Left forelimb (tissue), 1 donor: ENCODE results near the gene TMEM176B.
A peak's percentile ranks its signal among the peaks of the same experiment; 100 is the strongest.
"Not testable (repeated sequence)": the region's sequence is repeated elsewhere in the genome, so short reads cannot be mapped to it uniquely, and the experiment has no call there.

Experiments
- DNase-seq: peaks from one replicate; pipeline ENCODE4 v3.0.0-alpha.2; 2018; ENCODE audit warnings: low spot score

The TMEM176B gene

GRCh38 chr7:150790416-150791075 lies 9.6 kb downstream of the TMEM176B start:
- no peak for DNase-seq

GRCh38 chr7:150788474-150789269 lies 11.5 kb downstream of the TMEM176B start:
- DNase-seq, result no peak

- no peak for DNase-seq
These were observed 12.6 kb downstream of the TMEM176B start for GRCh38 chr7:150787321-150788281.

- no peak for DNase-seq
These were observed 15.2 kb downstream of the TMEM176B start for GRCh38 chr7:150784954-150785353.

GRCh38 chr7:150784120-150784736 lies 15.9 kb downstream of the TMEM176B start:
- no peak for DNase-seq

GRCh38 chr7:150781961-150782360 lies 18.2 kb downstream of the TMEM176B start:
- DNase-seq, result no peak

GRCh38 chr7:150781103-150781502 lies 19.1 kb downstream of the TMEM176B start:
- DNase-seq, result no peak

GRCh38 chr7:150780292-150780691 lies 19.9 kb downstream of the TMEM176B start:
- no peak for DNase-seq

GRCh38 chr7:150778738-150779301 lies 21.3 kb downstream of the TMEM176B start:
- peak; percentile 84 for DNase-seq

- no peak for DNase-seq
These were observed 22.0 kb downstream of the TMEM176B start for GRCh38 chr7:150778014-150778737.

GRCh38 chr7:150774131-150774530 lies 26.0 kb downstream of the TMEM176B start:
- not testable (repeated sequence) for DNase-seq

- DNase-seq, result no peak
These were observed 30.4 kb downstream of the TMEM176B start for GRCh38 chr7:150769768-150770167.

GRCh38 chr7:150766334-150766709 lies 33.8 kb downstream of the TMEM176B start:
- DNase-seq, result no peak

- DNase-seq, result no peak
These were observed 40.7 kb downstream of the TMEM176B start for GRCh38 chr7:150759479-150759878.

GRCh38 chr7:150756858-150757257 lies 43.3 kb downstream of the TMEM176B start:
- DNase-seq, result no peak

GRCh38 chr7:150756166-150756565 lies 44.0 kb downstream of the TMEM176B start:
- DNase-seq, result no peak

- DNase-seq, result no peak
These were observed 44.6 kb downstream of the TMEM176B start for GRCh38 chr7:150755473-150756099.

- no peak for DNase-seq
These were observed 45.2 kb downstream of the TMEM176B start for GRCh38 chr7:150754951-150755350.

GRCh38 chr7:150753826-150754603 lies 46.1 kb downstream of the TMEM176B start:
- DNase-seq, result no peak

- DNase-seq, result no peak
These were observed 46.9 kb downstream of the TMEM176B start for GRCh38 chr7:150753239-150753638.
